HG03135 (cell line): ENCODE data around the gene IGLL5.

Source experiments
- ATAC-seq: cut with Tn5 transposase; IDR thresholded peaks from one replicate; pipeline ENCODE4 v1.9.1; 2021; ENCODE audit warnings: mild to moderate bottlenecking, moderate library complexity; ENCODE audit not compliant: unreplicated experiment

The IGLL5 gene

GRCh38 chr22:22935546-22936157 is 48.0 kb downstream of the IGLL5 start:
- ATAC-seq: peak; percentile 81

GRCh38 chr22:22936180-22936914 is 48.7 kb downstream of the IGLL5 start:
- ATAC-seq: no peak

- no peak for ATAC-seq
Observed at GRCh38 chr22:22936915-22937656, 49.5 kb downstream of the IGLL5 start.

- no peak for ATAC-seq
Observed at GRCh38 chr22:22937894-22938480, 50.4 kb downstream of the IGLL5 start.

GRCh38 chr22:22938672-22939587 is 51.3 kb downstream of the IGLL5 start:
- ATAC-seq: no peak

GRCh38 chr22:22939588-22940368 is 52.2 kb downstream of the IGLL5 start:
- no peak for ATAC-seq

- ATAC-seq: no peak
Observed at GRCh38 chr22:22940961-22941605, 53.5 kb downstream of the IGLL5 start.

GRCh38 chr22:22941831-22942510 is 54.4 kb downstream of the IGLL5 start:
- ATAC-seq: no peak

GRCh38 chr22:22942511-22943329 is 55.1 kb downstream of the IGLL5 start:
- ATAC-seq: no peak

GRCh38 chr22:22943521-22944267 is 56.1 kb downstream of the IGLL5 start:
- ATAC-seq: no peak

GRCh38 chr22:22944268-22944985 is 56.8 kb downstream of the IGLL5 start:
- ATAC-seq: no peak

GRCh38 chr22:22945195-22945594 is 57.6 kb downstream of the IGLL5 start:
- ATAC-seq: no peak
